Sciatic nerve (tissue), 2 donors: ENCODE data around the gene KIF4A. TPM values are rescaled to one million over a fixed set of nuclear protein-coding genes. Genes with fewer than 3 reads are reported as not detected.

Experiments used
- ATAC-seq: fragments of 200-7000 bp; cut with Tn5 transposase; one replicate; pipeline ENCODE4 v1.9.1; 2020; ENCODE audit warnings: mild to moderate bottlenecking, moderate library complexity
- DNase-seq: peaks from one replicate; pipeline ENCODE4 v3.0.0-alpha.2; 2020; ENCODE audit warnings: low spot score
- intact Hi-C: fragments of 100-400 bp; cut with DNase I; formaldehyde crosslinking; loops from one replicate; pipeline ENCODE4 v1.14.2; 2022
- total RNA-seq: library from RNA; stranded (reverse); fragmentation: NEBNext Ultra II Directional; extraction: Animal tissue kit (Norgen Biotek cat#: 25700); gene quantifications from one replicate; pipeline ENCODE4 v1.2.1, GENCODE V29; 2021
- donor health status: DM: no; HTN: no; CAD: no.
- donor health status: DM: no; HTN: no; CAD: no.

Gene KIF4A
- total RNA-seq, 1 donor from 2014 or later, result 0.18 TPM

- intact Hi-C loops, result loop anchor here (5.0 kb wide), 1 partner anchor 37 kb away; no protein-coding TSS in a partner anchor
- ATAC-seq (no peak), DNase-seq (no peak)
Measured at GRCh38 chrX:70429759-70430158, 139.9 kb downstream of the KIF4A start.

GRCh38 chrX:70432936-70433847 lies 143.3 kb downstream of the KIF4A start:
- DNase-seq (no peak), ATAC-seq (no peak)
- intact Hi-C loops, result no loop called here

- intact Hi-C loops, result no loop called here
- ATAC-seq, result peak; percentile 84
- peak; percentile 71 for DNase-seq
Measured at GRCh38 chrX:70433848-70434351, 144.0 kb downstream of the KIF4A start.

- ATAC-seq (peak; percentile 92), DNase-seq (peak; percentile 90)
- intact Hi-C loops, result no loop called here
Measured at GRCh38 chrX:70434352-70434866, 144.5 kb downstream of the KIF4A start.

GRCh38 chrX:70434914-70435586 lies 145.1 kb downstream of the KIF4A start:
- ATAC-seq, result no peak
- DNase-seq, result no peak
- intact Hi-C loops, result no loop called here

DNA sequence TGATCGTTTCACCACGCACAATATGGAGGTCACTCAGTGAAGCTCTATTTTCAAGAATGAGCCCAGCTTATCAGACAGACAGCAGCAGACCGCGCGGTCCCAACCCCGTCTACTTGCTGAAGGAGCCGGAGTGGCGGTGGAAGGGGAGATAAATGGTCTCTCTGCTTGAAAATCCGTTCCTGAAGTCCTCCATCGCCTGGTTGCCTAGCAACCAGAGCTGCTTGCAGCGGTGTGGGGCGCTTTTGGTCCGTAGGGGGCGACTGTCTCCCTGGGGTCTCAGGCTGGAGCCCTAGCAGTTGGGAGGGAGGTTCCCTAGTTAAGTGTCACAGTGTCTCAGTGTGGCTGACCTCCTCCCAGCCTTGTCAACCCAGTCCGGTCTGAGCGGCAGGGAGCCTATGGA lies 146.4 kb downstream of the KIF4A start:
- intact Hi-C loops, result no loop called here
- ATAC-seq, result no peak

GRCh38 chrX:70437011-70437410 lies 147.1 kb downstream of the KIF4A start:
- ATAC-seq (no peak), DNase-seq (no peak)
- intact Hi-C loops, result no loop called here

More for the DNA sequence above, 146.4 kb downstream of the KIF4A start:
- DNase-seq, result no peak

DNA sequence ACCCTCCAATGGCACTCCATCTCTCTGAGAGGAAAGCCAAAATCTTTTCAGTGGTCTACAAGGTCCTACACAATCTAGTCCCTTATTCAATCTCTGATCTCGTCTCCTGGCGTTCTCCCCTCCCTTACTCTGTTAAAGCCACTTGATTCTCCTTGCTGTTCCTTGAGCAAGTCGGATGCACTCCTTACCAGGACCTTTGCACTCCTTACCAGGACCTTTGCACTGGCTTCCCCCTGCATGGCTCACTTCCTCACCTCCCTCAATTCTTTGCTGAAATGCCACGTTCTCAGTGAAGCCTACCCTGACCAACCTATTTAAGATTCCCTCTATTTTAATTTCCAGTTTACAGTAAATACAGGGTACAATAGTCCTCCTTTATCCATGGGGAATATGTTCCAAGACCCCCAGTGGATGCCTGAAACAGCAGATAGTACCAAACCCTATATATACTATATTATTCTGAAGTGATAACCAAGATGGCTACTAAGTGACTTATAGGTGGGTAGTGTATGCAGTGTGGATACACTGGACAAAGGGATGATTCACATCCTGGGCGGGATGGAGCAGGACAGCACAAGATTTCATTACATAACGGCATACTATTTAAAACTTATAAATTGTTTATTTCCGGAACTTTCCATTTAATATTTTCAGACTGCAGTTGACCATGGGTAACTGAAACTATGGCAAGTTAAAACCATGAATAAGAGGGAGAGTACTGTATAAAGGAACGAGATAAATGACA lies 148.2 kb downstream of the KIF4A start:
- DNase-seq, result no peak
- intact Hi-C loops, result no loop called here
- ATAC-seq, result no peak

GRCh38 chrX:70439016-70439415 lies 149.1 kb downstream of the KIF4A start:
- ATAC-seq, result no peak
- intact Hi-C loops, result no loop called here
- DNase-seq, result no peak

GRCh38 chrX:70442224-70442623 lies 152.3 kb downstream of the KIF4A start:
- DNase-seq (no peak), ATAC-seq (no peak)
- intact Hi-C loops, result no loop called here

DNA sequence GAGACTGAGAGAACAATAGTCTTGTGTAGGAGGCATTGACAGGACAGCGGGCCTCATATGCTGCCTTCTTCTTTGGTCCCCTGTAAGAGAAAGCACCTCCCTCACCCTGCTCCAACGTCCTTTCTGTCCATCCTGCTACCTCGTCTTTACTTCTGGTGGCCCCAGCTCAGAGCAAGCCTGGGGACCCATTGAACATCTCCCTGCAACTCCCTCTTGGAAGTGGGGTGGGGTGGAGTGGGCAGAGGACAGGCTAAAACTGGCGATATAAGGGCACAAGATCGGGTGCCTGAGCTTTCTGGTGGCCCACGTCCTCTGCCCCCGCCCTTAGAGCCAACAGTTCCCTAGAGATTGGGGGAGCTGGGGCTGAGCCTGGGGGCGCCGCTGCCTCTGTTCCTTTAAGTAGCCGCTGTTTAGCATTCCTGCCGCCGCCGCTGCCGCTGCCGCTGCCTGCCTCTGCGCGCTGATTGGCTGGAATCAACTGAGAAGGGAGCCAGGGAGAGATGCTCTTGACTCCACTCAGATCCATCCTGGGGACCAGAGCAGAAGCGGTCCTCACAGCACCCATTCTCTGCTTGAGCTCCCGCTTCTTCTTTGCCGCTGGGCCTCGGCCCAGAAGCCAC lies 154.5 kb downstream of the KIF4A start, which contains the start of gene DLG3:
Gene DLG3 (plus strand): TSS at position 510 of the 620 bp plus-strand sequence. CDS start 367 bp downstream, outside the sequence.
- intact Hi-C loops, result no loop called here
- no peak for DNase-seq
- ATAC-seq, result peak; percentile 24

DNA sequence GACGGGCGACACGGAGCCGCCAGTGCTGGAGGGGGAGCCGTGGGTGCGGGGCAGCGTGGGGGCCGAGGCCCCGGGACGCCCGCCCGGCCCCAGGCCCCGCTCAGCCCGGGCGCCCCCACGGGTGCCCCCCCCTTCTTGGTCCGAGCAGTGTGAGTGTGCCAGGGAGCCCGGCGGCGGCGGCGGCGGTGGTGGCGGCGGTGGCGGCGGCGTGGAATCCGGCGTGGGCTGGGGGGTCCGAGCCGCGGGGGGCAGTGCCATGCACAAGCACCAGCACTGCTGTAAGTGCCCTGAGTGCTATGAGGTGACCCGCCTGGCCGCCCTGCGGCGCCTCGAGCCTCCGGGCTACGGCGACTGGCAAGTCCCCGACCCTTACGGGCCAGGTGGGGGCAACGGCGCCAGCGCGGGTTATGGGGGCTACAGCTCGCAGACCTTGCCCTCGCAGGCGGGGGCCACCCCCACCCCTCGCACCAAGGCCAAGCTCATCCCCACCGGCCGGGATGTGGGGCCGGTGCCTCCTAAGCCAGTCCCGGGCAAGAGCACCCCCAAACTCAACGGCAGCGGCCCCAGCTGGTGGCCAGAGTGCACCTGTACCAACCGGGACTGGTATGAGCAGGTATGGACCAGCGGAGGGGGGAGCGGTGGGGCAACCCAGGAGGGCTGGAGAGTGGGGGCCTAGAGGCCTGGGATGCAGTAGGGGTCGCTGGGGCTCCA lies 155.2 kb downstream of the KIF4A start:
- no peak for DNase-seq
- peak; percentile 15 for ATAC-seq
- intact Hi-C loops, result no loop called here

DNA sequence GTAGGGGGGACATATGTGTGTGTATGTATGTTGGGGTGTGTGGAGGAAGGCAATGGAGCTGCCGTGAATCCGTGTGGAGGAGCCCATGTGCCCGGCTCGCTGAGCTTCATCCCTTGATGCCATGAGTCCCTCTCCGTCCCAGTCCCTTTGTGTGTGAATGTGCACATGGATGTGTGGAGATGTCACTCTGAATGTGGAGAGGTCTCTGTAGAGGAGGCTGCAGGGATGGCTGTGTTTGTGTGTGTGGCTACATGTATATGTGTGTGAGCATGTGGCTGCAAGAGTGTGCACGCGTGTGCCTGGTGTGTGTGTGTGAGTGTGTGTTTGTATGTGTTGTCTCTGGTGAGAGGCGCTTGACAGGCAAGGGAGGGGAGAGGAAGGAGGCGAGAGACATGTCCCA lies 156.0 kb downstream of the KIF4A start:
- ATAC-seq (no peak), DNase-seq (no peak)
- intact Hi-C loops, result no loop called here

- ATAC-seq, result no peak
- intact Hi-C loops, result no loop called here
- DNase-seq, result no peak
Measured at GRCh38 chrX:70446380-70447350, 156.8 kb downstream of the KIF4A start.

GRCh38 chrX:70449457-70449966 lies 159.6 kb downstream of the KIF4A start:
- no peak for ATAC-seq
- no peak for DNase-seq
- intact Hi-C loops, result no loop called here

DNA sequence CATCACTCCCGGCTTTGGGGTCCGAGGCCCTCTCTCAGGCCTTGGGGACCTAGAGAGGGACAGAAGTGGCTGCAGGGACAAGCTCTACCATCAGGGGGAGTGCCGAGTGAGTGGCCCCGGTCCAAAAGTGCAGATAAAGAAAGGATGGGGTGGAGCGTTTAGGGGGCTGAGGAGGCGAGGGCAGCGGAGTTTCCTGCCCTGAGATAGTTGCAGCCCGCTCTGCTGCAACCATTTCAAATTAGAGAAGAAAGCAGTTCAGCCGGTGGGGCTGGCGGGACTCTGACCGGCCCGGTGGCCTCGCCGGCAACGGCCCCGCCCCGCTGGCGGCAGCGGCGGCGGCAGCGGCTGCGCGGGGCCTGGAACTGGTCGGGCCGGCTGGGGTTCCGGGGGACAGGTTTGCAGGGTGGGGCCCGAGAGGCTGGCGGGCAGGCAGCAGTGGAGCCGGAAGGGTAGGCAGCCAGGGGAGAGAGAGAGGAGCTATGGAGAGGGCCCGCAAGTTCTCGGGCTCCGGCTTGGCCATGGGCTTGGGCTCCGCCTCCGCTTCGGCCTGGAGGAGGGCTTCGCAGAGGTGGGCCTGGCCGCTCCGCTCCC lies 162.3 kb downstream of the KIF4A start:
- intact Hi-C loops, result no loop called here
- DNase-seq (peak; percentile 71), ATAC-seq (peak; percentile 46)
